A549 (cell line): Measurements from ENCODE around the gene AKR1C3. TPM values are rescaled to one million over a fixed set of nuclear protein-coding genes. Genes with fewer than 3 reads are reported as not detected.
"Not testable (repeated sequence)": the region's sequence is repeated elsewhere in the genome, so short reads cannot be mapped to it uniquely, and the experiment has no call there.

Experiments
- ATAC-seq, 2 experiments: fragments of 200-7000 bp in 1 of 2; fragments of >200 bp in 1 of 2; cut with Nextera tagmentation in 1 of 2; cut with Tn5 transposase in 1 of 2; 3 replicates each; pipeline versions ENCODE4 v1.8.0 to v1.9.1; 2018 to 2020; ENCODE audit warnings: mild to moderate bottlenecking in 1 of 2, moderate library complexity in 1 of 2
- CTCF ChIA-PET: fragments of 300-600 bp; sonication (Branson Sonifier 250); formaldehyde crosslinking; extraction: SDS; loops from one replicate; lab custom pipeline; 2021; ENCODE audit warnings: antibody characterized with exemption, inconsistent platforms; lab: Yijun Ruan, JAX
- POLR2A ChIA-PET: fragments of 350-600 bp; formaldehyde crosslinking; extraction: SDS; loops from one replicate; lab custom pipeline; 2021; ENCODE audit warnings: antibody characterized with exemption, inconsistent platforms; lab: Yijun Ruan, JAX
- DNase-seq, 2 experiments: peaks; one replicate each; pipeline versions ENCODE4 v3.0.0 to v3.0.0-alpha.2; 2011 to 2016; ENCODE audit warnings: low read depth in 1 of 2, low spot score in 1 of 2
- FAIRE-seq: peaks from 2 replicates; lab custom pipeline; 2011; peaks lifted over from hg19 to GRCh38; lab: Jason Lieb, UNC
- H3K27ac ChIP-seq, 2 experiments: fragments of >200 bp; sonication (Bioruptor Twin); formaldehyde crosslinking; 3 replicates each; pipeline ENCODE4 v1.5.1; 2016 to 2017
- H3K4me1 ChIP-seq: fragments of >200 bp; sonication (Bioruptor Twin); formaldehyde crosslinking; 3 replicates; pipeline ENCODE4 v1.6.1; 2016
- H3K4me2 ChIP-seq: fragments of >200 bp; sonication (Bioruptor Twin); formaldehyde crosslinking; 3 replicates; pipeline ENCODE4 v1.6.1; 2016
- H3K4me3 ChIP-seq: fragments of >200 bp; sonication (Bioruptor Twin); formaldehyde crosslinking; 3 replicates; pipeline ENCODE4 v1.5.1; 2016
- H3K9me3 ChIP-seq: fragments of >200 bp; sonication (Bioruptor Twin); formaldehyde crosslinking; 3 replicates; pipeline ENCODE4 v1.6.1; 2016
- ATOH8 ChIP-seq: fragments of 250-450 bp; sonication (Bioruptor Pico); IDR thresholded peaks from 2 replicates; pipeline ENCODE4 v1.5.0; 2020; ENCODE audit warnings: low read depth, mild to moderate bottlenecking, moderate library complexity
- BHLHE40 ChIP-seq: IDR thresholded peaks from 2 replicates; pipeline ENCODE4 v1.6.1; 2012; ENCODE audit warnings: low read depth, low read length, inconsistent platforms
- CBX2 ChIP-seq: fragments of 200-600 bp; sonication (generic); IDR thresholded peaks from 2 replicates; pipeline ENCODE4 v1.6.1; 2016; ENCODE audit warnings: low read depth, mild to moderate bottlenecking, borderline replicate concordance
- E2F6 ChIP-seq: IDR thresholded peaks from 2 replicates; pipeline ENCODE4 v1.6.1; 2012; ENCODE audit warnings: low read depth, borderline replicate concordance
- EHMT2 ChIP-seq: fragments of 200-600 bp; sonication (generic); IDR thresholded peaks from 2 replicates; pipeline ENCODE4 v1.6.1; 2016; ENCODE audit warnings: antibody characterized with exemption, low read depth, mild to moderate bottlenecking, moderate library complexity
- FOSB ChIP-seq: fragments of 250-450 bp; sonication (Bioruptor Pico); IDR thresholded peaks from 2 replicates; pipeline ENCODE4 v1.5.0; 2020; ENCODE audit warnings: mild to moderate bottlenecking, moderate library complexity
- FOXS1 ChIP-seq: fragments of 250-450 bp; sonication (Bioruptor Pico); IDR thresholded peaks from 2 replicates; pipeline ENCODE4 v1.5.0; 2020; ENCODE audit warnings: mild to moderate bottlenecking, moderate library complexity
- GATA3 ChIP-seq: IDR thresholded peaks from 2 replicates; pipeline ENCODE4 v1.6.1; 2012; ENCODE audit warnings: borderline replicate concordance
- HDAC2 ChIP-seq: fragments of 200-600 bp; sonication (generic); IDR thresholded peaks from 2 replicates; pipeline ENCODE4 v1.6.1; 2016
- HOXB13 ChIP-seq: fragments of 250-450 bp; sonication (Bioruptor Pico); IDR thresholded peaks from 2 replicates; pipeline ENCODE4 v1.5.0; 2020; ENCODE audit warnings: low read depth, mild to moderate bottlenecking, moderate library complexity
- JUN ChIP-seq, 2 experiments: fragments of >200 bp; sonication (Bioruptor Twin); formaldehyde crosslinking; IDR thresholded peaks; 2 replicates in 1 of 2; 3 replicates in 1 of 2; pipeline ENCODE4 v1.6.1; 2016 to 2017
- JUNB ChIP-seq: fragments of >200 bp; sonication (Bioruptor Twin); formaldehyde crosslinking; IDR thresholded peaks from 2 replicates; pipeline ENCODE4 v1.6.1; 2016
- NFE2L2 ChIP-seq: fragments of 150-350 bp; conservative IDR thresholded peaks from 2 replicates; pipeline ENCODE4 v1.6.1; 2014; ENCODE audit warnings: low read length
- NPAS2 ChIP-seq: fragments of 250-450 bp; sonication (Bioruptor Pico); IDR thresholded peaks from 2 replicates; pipeline ENCODE4 v1.8.0; 2022; ENCODE audit warnings: mild to moderate bottlenecking, moderate library complexity, borderline replicate concordance
- NR3C1 ChIP-seq: fragments of >200 bp; sonication (Bioruptor Twin); formaldehyde crosslinking; IDR thresholded peaks from 3 replicates; pipeline ENCODE4 v1.6.1; 2017
- PHF8 ChIP-seq: fragments of 200-600 bp; sonication (generic); IDR thresholded peaks from 2 replicates; pipeline ENCODE4 v1.6.1; 2016; ENCODE audit warnings: low read depth, mild to moderate bottlenecking, antibody characterized with exemption, moderate library complexity, borderline replicate concordance
- POLR2AphosphoS2 ChIP-seq: conservative IDR thresholded peaks from 2 replicates; pipeline ENCODE4 v1.6.1; 2012; ENCODE audit warnings: low read length, improper control_type of control experiment, inconsistent platforms
- SMC3 ChIP-seq: fragments of >200 bp; sonication (Bioruptor Twin); formaldehyde crosslinking; IDR thresholded peaks from 3 replicates; pipeline ENCODE4 v1.6.1; 2018; ENCODE audit warnings: inconsistent platforms
- SREBF2 ChIP-seq: fragments of 450-650 bp; IDR thresholded peaks from 2 replicates; pipeline ENCODE4 v1.6.1; 2014; ENCODE audit warnings: mild to moderate bottlenecking, moderate library complexity
- ZFP36 ChIP-seq: fragments of 450-650 bp; IDR thresholded peaks from 2 replicates; pipeline ENCODE4 v1.6.1; 2014; ENCODE audit warnings: borderline replicate concordance; ENCODE audit not compliant: partially characterized antibody
- ZNF302 ChIP-seq: fragments of 250-450 bp; sonication (Bioruptor Pico); IDR thresholded peaks from 2 replicates; pipeline ENCODE4 v1.9.0; 2021; ENCODE audit warnings: inconsistent platforms, mild to moderate bottlenecking, moderate library complexity
- WGBS: methylation state at CpG from one replicate; pipeline ENCODE4 v1.1.6; 2017; ENCODE audit errors: missing lambda C conversion rate; 5-methylcytosine and 5-hydroxymethylcytosine counted together
- polyA plus RNA-seq, 4 experiments: library from polyadenylated mRNA; depleted of rRNA in 3 of 4; stranded (reverse); fragments of >200 nt; fragmentation: RNase III in 1 of 4; extraction: RNeasy Plus Mini Kit Qiagen cat#74134 plus additional on column Dnase treatment in 1 of 4; gene quantifications; 2 replicates in 3 of 4; 3 replicates in 1 of 4; pipeline ENCODE4 v1.2.3, GENCODE V29; 2011 to 2017
- TF ChIP-seq, protein P1 (sequence below): IDR thresholded peaks from 2 replicates; pipeline ENCODE4 v1.6.1; 2012
- TF ChIP-seq, protein P2 (sequence below): fragments of 200-600 bp; sonication (generic); IDR thresholded peaks from 2 replicates; pipeline ENCODE4 v1.6.1; 2016; ENCODE audit warnings: antibody characterized with exemption, mild to moderate bottlenecking, moderate library complexity
- TF ChIP-seq, protein P3 (sequence below): fragments of >200 bp; sonication (Bioruptor Twin); formaldehyde crosslinking; IDR thresholded peaks from 2 replicates; pipeline ENCODE4 v1.6.1; 2016

The AKR1C3 gene
- polyA plus RNA-seq, 2 of the 4 experiments (the other 2 are of a cell fraction): 1,998 to 3,820 TPM

DNA sequence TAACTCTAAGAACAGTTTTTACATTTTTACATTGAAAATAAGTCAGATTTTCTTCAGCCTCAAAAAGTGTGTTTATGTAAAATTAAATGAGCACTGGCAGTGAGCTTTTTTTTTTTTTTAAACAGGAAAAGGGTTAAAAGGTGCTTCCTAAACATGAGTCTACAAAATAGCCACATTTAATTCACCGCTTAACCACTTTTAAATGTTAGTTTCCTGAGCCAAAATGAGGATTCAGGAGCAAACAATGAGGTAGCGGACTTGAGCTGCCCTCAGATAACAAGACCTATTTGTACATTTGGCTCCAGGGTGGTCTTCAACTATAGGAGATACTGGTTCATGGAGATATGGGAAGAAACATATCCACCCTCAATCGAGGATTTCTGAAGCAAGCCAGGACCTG is 22.8 kb downstream of the AKR1C3 start (continued):
- no peak for TF ChIP-seq GATA3
- TF ChIP-seq EHMT2: no peak
- TF ChIP-seq, protein P1, sequence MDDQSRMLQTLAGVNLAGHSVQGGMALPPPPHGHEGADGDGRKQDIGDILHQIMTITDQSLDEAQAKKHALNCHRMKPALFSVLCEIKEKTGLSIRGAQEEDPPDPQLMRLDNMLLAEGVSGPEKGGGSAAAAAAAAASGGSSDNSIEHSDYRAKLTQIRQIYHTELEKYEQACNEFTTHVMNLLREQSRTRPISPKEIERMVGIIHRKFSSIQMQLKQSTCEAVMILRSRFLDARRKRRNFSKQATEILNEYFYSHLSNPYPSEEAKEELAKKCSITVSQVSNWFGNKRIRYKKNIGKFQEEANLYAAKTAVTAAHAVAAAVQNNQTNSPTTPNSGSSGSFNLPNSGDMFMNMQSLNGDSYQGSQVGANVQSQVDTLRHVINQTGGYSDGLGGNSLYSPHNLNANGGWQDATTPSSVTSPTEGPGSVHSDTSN: no peak
- no peak for TF ChIP-seq ZFP36

DNA sequence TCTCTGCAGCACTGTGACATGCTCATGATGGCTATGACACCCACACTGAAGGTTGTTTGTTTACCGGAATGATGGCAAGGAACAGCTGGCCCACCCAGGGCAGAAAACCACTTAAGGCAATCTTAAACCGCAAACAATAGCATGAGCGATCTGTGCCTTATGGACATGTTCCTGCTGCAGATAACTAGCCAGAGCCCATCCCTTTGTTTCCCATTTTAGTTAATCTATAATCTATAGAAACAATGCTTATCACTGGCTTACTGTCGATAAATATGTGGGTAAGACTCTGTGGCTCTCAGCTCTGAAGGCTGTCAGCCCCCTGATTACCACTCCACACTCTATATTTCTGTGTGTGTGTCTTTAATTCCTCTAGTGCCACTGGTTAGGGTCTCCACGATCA is 25.8 kb downstream of the AKR1C3 start:
- CTCF ChIA-PET: not testable (repeated sequence)
- H3K9me3 ChIP-seq: peaks cover 49% of the 10 kb centered on the region

DNA sequence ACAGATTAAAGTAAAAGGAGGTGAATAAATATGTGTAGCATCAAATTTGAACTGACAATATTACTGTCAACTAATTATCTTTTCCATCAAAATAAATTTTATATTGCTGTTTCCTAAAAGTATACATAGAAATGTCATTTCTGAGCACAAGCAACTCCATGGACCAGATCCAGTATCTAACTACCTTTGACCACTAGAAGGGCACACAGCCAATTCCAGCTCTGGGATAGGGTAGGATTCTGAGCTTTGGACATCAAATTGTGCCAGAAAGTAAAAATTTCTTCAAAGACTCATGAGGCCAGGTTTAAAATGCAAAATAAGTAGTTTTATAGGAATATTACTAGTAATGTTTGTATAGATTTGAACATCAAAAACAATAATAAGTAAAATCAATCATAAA is 29.7 kb downstream of the AKR1C3 start:
- H3K27ac ChIP-seq: no peak overlapping the region
- no peak for ATAC-seq
- ChIA-PET CTCF (no interaction called here), POLR2A (no interaction called here)
- H3K4me2 ChIP-seq: no peak overlapping the region
- no peak for FAIRE-seq
- no peak overlapping the region for H3K4me3 ChIP-seq
- no peak for TF ChIP-seq FOSB
- TF ChIP-seq JUNB: no peak
- TF ChIP-seq ATOH8 (CRISPR knock-in tag): no peak
- TF ChIP-seq, protein P2, sequence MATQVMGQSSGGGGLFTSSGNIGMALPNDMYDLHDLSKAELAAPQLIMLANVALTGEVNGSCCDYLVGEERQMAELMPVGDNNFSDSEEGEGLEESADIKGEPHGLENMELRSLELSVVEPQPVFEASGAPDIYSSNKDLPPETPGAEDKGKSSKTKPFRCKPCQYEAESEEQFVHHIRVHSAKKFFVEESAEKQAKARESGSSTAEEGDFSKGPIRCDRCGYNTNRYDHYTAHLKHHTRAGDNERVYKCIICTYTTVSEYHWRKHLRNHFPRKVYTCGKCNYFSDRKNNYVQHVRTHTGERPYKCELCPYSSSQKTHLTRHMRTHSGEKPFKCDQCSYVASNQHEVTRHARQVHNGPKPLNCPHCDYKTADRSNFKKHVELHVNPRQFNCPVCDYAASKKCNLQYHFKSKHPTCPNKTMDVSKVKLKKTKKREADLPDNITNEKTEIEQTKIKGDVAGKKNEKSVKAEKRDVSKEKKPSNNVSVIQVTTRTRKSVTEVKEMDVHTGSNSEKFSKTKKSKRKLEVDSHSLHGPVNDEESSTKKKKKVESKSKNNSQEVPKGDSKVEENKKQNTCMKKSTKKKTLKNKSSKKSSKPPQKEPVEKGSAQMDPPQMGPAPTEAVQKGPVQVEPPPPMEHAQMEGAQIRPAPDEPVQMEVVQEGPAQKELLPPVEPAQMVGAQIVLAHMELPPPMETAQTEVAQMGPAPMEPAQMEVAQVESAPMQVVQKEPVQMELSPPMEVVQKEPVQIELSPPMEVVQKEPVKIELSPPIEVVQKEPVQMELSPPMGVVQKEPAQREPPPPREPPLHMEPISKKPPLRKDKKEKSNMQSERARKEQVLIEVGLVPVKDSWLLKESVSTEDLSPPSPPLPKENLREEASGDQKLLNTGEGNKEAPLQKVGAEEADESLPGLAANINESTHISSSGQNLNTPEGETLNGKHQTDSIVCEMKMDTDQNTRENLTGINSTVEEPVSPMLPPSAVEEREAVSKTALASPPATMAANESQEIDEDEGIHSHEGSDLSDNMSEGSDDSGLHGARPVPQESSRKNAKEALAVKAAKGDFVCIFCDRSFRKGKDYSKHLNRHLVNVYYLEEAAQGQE: no peak
- no peak for TF ChIP-seq NFE2L2
- no peak for TF ChIP-seq BHLHE40
- no peak for TF ChIP-seq CBX2
- TF ChIP-seq E2F6: no peak
- no peak for TF ChIP-seq JUN (IDR thresholded peaks at IDR 0.05)
- no peak for TF ChIP-seq SREBF2
- no peak for TF ChIP-seq NPAS2 (CRISPR knock-in tag)
- no peak for TF ChIP-seq PHF8
- no peak for TF ChIP-seq FOXS1 (CRISPR knock-in tag)
- TF ChIP-seq HDAC2: no peak
- TF ChIP-seq, protein P3, sequence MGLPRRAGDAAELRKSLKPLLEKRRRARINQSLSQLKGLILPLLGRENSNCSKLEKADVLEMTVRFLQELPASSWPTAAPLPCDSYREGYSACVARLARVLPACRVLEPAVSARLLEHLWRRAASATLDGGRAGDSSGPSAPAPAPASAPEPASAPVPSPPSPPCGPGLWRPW: no peak
- TF ChIP-seq ZNF302: no peak
- no peak for TF ChIP-seq NR3C1
- no peak for TF ChIP-seq HOXB13 (CRISPR knock-in tag)
- TF ChIP-seq SMC3: no peak
- TF ChIP-seq POLR2AphosphoS2: no peak
- no peaks in the 10 kb centered on the region for H3K4me1 ChIP-seq
- H3K9me3 ChIP-seq: peaks cover 48% of the 10 kb centered on the region
- DNase-seq: no peak

More for the DNA sequence above, 25.8 kb downstream of the AKR1C3 start:
- POLR2A ChIA-PET, ATAC-seq, H3K4me1 ChIP-seq, FAIRE-seq, DNase-seq, H3K4me3 ChIP-seq, H3K4me2 ChIP-seq, H3K27ac ChIP-seq: not testable (repeated sequence)
- 82% methylated on average over 5 of the region's 5 CpGs for WGBS
